22Rv1 (cell line): Measurements from ENCODE around the gene NOC2L.

Experiments
- CTCF ChIP-seq: fragments of 450-650 bp; IDR thresholded peaks from 2 replicates; pipeline ENCODE4 v1.5.1; 2017; ENCODE audit warnings: mild to moderate bottlenecking
- ZFX ChIP-seq: fragments of 450-650 bp; IDR thresholded peaks from 2 replicates; pipeline ENCODE4 v1.6.1; 2017; ENCODE audit warnings: antibody characterized with exemption, borderline replicate concordance

- TF ChIP-seq CTCF, result no peak
- no peak for TF ChIP-seq ZFX
Measured at GRCh38 chr1:910311-910880, 48.7 kb downstream of the NOC2L start.
